SK-N-SH (cell line): Measurements from ENCODE around the gene F11.

ENCODE experiments used
- CTCF ChIP-seq: fragments of 200-600 bp; sonication (generic); IDR thresholded peaks from 2 replicates; pipeline ENCODE4 v1.6.1; 2017; ENCODE audit warnings: antibody characterized with exemption, mild to moderate bottlenecking, moderate library complexity
- FOXM1 ChIP-seq: IDR thresholded peaks from 2 replicates; pipeline ENCODE4 v1.4.0; 2012; ENCODE audit warnings: low read depth, mild to moderate bottlenecking
- REST ChIP-seq: IDR thresholded peaks from 2 replicates; pipeline ENCODE4 v1.6.1; 2012; ENCODE audit warnings: mild to moderate bottlenecking, low read depth, low read length, moderate library complexity
- TAF1 ChIP-seq: IDR thresholded peaks from 2 replicates; pipeline ENCODE4 v1.6.1; 2012; ENCODE audit warnings: low read depth, mild to moderate bottlenecking, low read length, moderate library complexity, borderline replicate concordance
- YY1 ChIP-seq: IDR thresholded peaks from 2 replicates; pipeline ENCODE4 v1.4.0; 2012; ENCODE audit warnings: low read depth, mild to moderate bottlenecking

GRCh38 chr4:186225848-186226247 is 40.1 kb upstream of the F11 start:
- TF ChIP-seq CTCF (no peak), FOXM1 (no peak), YY1 (no peak), TAF1 (no peak), REST (no peak)
